ENCODE measurements around the gene TMEM266. TPM values are rescaled to one million over a fixed set of nuclear protein-coding genes. Genes with fewer than 3 reads are reported as not detected.

The TMEM266 gene
- total and polyA plus RNA-seq, 2 of the 4 experiments (the other 2 are of a cell fraction): not detected

DNA sequence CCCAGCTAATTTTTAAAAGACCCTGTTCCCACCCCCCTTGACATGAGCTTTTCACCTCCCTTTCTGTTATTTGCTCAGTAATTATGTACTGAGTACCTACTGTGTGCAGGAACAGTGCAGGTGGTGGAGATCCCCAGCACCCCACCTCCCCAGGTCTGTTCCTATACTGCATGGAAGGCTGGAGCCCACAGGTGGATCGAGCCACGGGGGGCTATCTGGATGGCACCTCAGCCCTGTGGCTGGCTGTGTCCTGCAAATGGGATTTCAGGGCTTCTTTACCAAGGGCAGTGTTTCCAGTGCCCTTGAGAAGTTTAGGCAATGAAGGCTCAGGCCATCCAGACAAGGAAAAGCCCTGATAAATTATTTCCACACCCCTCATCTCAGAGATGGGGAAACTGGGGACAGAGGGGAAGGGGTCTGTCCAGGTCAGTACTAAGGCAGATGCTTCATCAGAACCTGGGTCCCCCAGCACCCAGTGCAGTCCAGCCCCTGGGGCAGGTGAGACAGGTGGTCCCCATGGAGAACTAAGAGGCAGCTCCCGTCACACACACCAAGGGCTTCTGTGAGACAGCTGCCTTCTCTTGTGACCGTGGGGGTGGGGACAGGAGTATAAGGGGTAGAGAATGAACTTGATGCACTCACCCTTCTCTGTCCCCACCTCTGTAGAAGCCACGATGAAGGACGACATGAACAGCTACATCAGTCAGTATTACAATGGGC, 141.9 kb downstream of the TMEM266 start:
- Histone ChIP-seq H3K27me3 (ENCODE audit: control insufficient read depth, insufficient read depth, low read length) (no peaks in the 10 kb centered on the region), H2AFZ (replicated peaks; ENCODE audit: low read length, poor library complexity) (peak overlapping the region; percentile 1), H3K9me1 (ENCODE audit: insufficient read depth, low read length) (peaks cover 19% of the 10 kb centered on the region), H3K79me1 (ENCODE audit: low read depth in 1 of 2, low read length in 2 of 2) (no peaks in the 10 kb centered on the region), H2AK5ac (ENCODE audit: low read depth, low read length) (no peak overlapping the region), H4K20me1 (ENCODE audit: insufficient read depth, low read length) (peaks cover 5% of the 10 kb centered on the region), H3K36me3 (ENCODE audit: control insufficient read depth, insufficient read depth, low read length) (peaks cover 2% of the 10 kb centered on the region; the same call in 1 of the 2 replicates), H3K4me2 (ENCODE audit: low read depth, low read length) (no peak overlapping the region), H2BK15ac (ENCODE audit: low read depth, low read length) (no peak overlapping the region), H2BK120ac (ENCODE audit: low read depth, low read length) (no peak overlapping the region), H3K14ac (replicated peaks; ENCODE audit: low read depth, low read length) (no peak overlapping the region), H2AK9ac (replicated peaks; ENCODE audit: low read depth, low read length, poor library complexity) (peak overlapping the region; percentile 9), H4K8ac (ENCODE audit: low read depth in 2 of 2, low read length in 2 of 2) (no peak overlapping the region), H3K9ac (ENCODE audit: low read depth, low read length) (no peak overlapping the region), H2BK5ac (ENCODE audit: low read depth, low read length, poor library complexity, severe bottlenecking) (no peak overlapping the region), H3K18ac (ENCODE audit: low read depth, low read length) (no peak overlapping the region), H3K4me1 (ENCODE audit: control insufficient read depth, insufficient read depth, low read length) (peaks cover 14% of the 10 kb centered on the region), H3K56ac (ENCODE audit: extremely low read depth, insufficient read depth, low read length) (no peak overlapping the region), H3K4ac (ENCODE audit: low read depth, low read length) (no peak overlapping the region), H3K9me3 (ENCODE audit: control insufficient read depth, insufficient read depth, low read length) (no peaks in the 10 kb centered on the region), H2BK20ac (ENCODE audit: low read depth, low read length) (no peak overlapping the region), H3K23ac (ENCODE audit: low read depth, low read length) (no peak overlapping the region), H4K5ac (ENCODE audit: low read depth, low read length) (no peak overlapping the region), H4K91ac (ENCODE audit: insufficient read depth, low read depth, low read length) (no peak overlapping the region), H3K4me3 (ENCODE audit: insufficient read depth, low read depth, low read length) (no peak overlapping the region), H3K27ac (ENCODE audit: insufficient read depth, low read length) (no peak overlapping the region)
- TF ChIP-seq, protein P1, sequence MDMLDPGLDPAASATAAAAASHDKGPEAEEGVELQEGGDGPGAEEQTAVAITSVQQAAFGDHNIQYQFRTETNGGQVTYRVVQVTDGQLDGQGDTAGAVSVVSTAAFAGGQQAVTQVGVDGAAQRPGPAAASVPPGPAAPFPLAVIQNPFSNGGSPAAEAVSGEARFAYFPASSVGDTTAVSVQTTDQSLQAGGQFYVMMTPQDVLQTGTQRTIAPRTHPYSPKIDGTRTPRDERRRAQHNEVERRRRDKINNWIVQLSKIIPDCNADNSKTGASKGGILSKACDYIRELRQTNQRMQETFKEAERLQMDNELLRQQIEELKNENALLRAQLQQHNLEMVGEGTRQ (IDR thresholded peaks at IDR 0.05; ENCODE audit: low read depth, low read length): no peak
- TF ChIP-seq MAFK (IDR thresholded peaks at IDR 0.05; ENCODE audit: low read depth, low read length) (no peak), MXI1 (IDR thresholded peaks at IDR 0.05; ENCODE audit: borderline replicate concordance, low read depth, low read length) (no peak), CEBPB (IDR thresholded peaks at IDR 0.05; ENCODE audit: low read depth, low read length) (no peak), POLR2A (IDR thresholded peaks at IDR 0.05; ENCODE audit: low read depth, low read length) (no peak), BHLHE40 (IDR thresholded peaks at IDR 0.05; ENCODE audit: low read depth, low read length) (no peak), MAZ (IDR thresholded peaks at IDR 0.05; ENCODE audit: borderline replicate concordance, low read depth, low read length) (no peak), RAD21 (IDR thresholded peaks at IDR 0.05; ENCODE audit: low read length) (no peak), RFX5 (IDR thresholded peaks at IDR 0.05; ENCODE audit: low read depth, low read length) (no peak), RCOR1 (IDR thresholded peaks at IDR 0.05; ENCODE audit: insufficient replicate concordance, low read length) (no peak), CHD1 (IDR thresholded peaks at IDR 0.05; ENCODE audit: low read depth, low read length) (no peak), NFE2L2 (IDR thresholded peaks at IDR 0.05; ENCODE audit: low read depth, low read length) (no peak), SMC3 (IDR thresholded peaks at IDR 0.05; ENCODE audit: low read depth, low read length) (no peak)
- TF ChIP-seq, protein P2, sequence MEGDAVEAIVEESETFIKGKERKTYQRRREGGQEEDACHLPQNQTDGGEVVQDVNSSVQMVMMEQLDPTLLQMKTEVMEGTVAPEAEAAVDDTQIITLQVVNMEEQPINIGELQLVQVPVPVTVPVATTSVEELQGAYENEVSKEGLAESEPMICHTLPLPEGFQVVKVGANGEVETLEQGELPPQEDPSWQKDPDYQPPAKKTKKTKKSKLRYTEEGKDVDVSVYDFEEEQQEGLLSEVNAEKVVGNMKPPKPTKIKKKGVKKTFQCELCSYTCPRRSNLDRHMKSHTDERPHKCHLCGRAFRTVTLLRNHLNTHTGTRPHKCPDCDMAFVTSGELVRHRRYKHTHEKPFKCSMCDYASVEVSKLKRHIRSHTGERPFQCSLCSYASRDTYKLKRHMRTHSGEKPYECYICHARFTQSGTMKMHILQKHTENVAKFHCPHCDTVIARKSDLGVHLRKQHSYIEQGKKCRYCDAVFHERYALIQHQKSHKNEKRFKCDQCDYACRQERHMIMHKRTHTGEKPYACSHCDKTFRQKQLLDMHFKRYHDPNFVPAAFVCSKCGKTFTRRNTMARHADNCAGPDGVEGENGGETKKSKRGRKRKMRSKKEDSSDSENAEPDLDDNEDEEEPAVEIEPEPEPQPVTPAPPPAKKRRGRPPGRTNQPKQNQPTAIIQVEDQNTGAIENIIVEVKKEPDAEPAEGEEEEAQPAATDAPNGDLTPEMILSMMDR (conservative IDR thresholded peaks at IDR 0.05; ENCODE audit: low read depth, low read length): no peak
- TF ChIP-seq, protein P3, sequence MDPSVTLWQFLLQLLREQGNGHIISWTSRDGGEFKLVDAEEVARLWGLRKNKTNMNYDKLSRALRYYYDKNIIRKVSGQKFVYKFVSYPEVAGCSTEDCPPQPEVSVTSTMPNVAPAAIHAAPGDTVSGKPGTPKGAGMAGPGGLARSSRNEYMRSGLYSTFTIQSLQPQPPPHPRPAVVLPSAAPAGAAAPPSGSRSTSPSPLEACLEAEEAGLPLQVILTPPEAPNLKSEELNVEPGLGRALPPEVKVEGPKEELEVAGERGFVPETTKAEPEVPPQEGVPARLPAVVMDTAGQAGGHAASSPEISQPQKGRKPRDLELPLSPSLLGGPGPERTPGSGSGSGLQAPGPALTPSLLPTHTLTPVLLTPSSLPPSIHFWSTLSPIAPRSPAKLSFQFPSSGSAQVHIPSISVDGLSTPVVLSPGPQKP (IDR thresholded peaks at IDR 0.05; ENCODE audit: borderline replicate concordance, low read depth, low read length): no peak
- no CpG with 5 or more reads among the region's 6 CpGs for WGBS, 2 experiments (ENCODE audit: extremely low coverage in 2 of 2, insufficient read length in 1 of 2)
- ATAC-seq (ENCODE audit: low read depth) (no peak), DNase-seq (no peak)
- intact Hi-C loops (cut with micrococcal nuclease): no loop called here
- ChIA-PET POLR2A (ENCODE audit: unreplicated experiment) (no interaction called here), CTCF (no interaction called here)
- BruUV-seq (replicated peaks): no TSS peak
- dilution Hi-C loops (cut with HindIII; ENCODE audit: low sequenced_read_pairs, unreplicated experiment): no loop called here
- in situ Hi-C loops (cut with MboI; ENCODE audit: low sequenced_read_pairs): no loop called here
